HS-27A (cell line): Measurements from ENCODE around the gene PRRT1.
"Not testable (repeated sequence)": the region's sequence is repeated elsewhere in the genome, so short reads cannot be mapped to it uniquely, and the experiment has no call there.

ENCODE experiments used
- DNase-seq: peaks from one replicate; pipeline ENCODE4 v3.0.0-alpha.2; 2012; ENCODE audit warnings: low read depth, missing footprints

The PRRT1 gene

DNA sequence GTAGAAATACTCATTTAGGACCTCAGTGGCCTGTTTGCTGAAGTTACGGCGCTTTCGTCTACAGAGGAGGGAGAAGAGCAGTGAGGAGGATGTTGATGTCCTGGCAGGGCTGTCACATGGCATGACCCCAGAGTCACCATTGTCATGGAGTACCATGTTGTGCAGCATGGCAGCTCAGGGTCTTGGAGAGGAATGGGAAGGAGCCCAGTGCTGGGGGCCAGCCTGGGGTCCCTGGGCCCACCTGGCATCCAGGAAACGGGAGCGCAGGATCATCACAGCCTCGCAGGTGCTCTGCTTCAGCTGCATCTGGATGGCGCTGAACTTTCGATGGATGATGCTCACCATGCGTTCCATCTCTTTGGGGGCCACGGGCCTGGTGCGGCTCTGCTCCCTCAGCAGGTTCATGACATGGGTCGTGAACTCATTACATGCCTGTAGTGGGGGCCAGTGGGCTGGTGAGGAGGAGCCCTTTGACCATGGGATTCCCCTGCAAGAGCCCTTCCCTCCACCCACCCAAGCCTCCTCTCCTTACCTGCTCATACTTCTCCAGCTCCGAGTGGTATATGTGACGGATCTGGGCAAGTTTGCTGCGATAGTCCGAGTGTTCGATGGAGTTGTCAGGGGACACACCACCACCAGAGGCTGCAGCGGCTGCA, 36.1 kb upstream of the PRRT1 start:
- DNase-seq, result not testable (repeated sequence)

DNA sequence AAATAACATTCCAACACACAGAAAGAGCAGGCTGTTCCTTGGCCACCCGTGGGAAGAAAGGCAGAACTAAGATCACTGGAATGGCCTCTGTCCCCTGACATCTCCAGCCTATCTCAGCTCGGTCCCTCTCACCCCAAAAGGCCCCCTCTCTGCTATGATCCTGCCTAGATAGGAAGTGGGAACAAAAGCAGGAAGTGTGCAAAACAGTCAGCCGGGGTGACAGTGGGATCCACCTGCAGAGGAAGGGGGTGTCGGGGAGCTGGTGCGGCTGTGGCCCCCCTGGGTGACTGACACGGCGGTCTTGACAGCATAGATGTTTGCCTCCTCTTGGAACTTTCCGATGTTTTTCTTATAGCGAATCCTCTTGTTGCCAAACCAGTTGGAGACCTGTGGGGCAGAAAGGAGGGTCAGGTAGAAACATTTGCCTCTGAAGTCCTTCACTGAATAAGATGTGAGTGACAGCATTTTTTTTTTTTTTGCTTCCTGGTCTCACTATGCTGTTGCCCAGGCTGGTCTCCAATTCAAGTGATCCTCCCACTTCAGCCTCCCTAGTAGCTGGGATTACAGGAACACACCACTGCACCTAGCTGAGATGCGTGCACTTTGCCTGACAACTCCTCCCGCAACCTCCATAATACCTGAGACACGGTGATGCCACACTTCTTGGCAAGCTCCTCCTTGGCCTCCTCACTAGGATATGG, 35.4 kb upstream of the PRRT1 start:
- no peak for DNase-seq

DNA sequence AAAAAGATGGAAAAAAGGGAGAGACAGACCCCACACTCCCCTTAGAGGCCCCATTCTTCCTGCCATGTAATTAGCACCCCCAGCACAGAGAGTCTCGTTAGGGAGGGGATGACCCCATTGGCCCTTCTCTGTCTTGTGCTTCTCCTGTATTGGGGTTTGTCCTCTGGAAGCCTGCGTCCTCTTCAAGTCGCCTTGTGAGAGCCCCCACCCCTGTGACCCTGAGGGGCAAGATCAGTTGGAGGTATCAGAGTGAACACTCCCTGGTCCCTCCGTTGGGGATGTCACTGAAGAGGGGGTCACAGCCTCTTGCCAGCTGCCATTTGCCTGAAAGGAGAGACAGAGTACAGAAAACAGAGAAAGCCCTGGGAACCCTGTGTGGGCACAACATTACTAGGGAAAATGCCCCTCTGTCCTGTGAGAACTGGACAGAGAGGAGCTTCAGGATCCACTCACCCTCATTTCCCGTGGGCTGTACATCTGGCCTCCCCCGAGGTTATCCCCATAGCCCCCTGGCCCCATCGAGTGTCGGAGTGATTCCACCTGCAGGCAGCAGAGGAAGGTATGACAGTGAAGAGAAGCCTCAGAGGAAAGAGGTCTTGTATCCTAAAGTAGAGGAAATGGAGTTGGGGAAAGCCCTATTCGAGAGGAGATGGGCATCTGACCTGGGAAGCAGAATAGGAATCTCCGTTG, 34.6 kb upstream of the PRRT1 start:
- DNase-seq, result not testable (repeated sequence)

DNA sequence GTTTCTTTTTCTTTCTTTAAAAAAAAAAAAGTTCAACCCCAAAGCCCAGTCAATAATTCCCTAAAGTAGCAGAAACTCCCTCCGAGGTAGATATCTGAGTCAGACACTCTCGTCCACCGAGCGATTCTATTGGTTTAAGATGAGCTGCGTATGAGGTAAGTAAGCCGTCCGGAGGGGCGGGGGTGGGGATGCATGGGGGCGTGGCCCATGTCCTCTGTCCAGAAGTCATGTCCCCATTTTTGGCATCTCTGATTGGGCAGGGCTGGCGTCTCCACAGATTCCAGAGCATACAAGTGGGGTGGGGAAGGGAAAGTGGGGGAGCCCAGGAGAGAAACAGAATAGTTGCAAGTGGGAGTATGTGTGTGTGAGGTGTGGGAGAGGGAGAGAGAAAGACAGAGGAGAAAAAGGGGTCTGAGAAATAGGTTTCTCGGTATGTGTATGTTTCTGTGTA, 34.0 kb upstream of the PRRT1 start:
- DNase-seq, result not testable (repeated sequence)

DNA sequence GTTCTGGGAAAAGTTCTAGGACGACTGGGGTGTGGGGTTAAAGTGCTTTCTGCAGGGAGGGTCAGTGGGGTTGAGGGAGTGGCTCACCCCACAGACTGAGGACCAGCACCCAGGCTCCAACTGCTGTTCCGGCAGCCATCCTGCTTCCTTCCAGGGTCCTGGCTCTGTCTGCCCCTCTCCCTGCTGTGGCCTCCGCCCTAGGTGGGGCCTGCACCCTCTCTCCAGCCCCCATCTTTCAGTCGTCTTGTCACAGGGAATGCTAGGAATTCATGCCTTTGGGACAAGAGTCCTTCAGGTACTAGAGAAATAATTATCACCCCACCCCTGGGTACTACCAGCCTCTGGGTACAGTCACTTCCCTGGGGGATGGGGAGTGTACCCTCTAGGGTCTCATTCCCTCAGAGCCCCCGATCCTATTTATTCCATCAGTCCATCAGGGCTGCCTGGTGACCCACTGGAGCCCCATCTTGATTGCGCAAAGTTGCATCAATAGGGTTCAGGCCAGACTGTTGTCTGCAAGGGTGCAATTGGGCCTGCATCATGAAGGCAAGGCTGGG, 32.4 kb upstream of the PRRT1 start, which contains the start of gene AGER:
AGER (minus strand) TSS at position 170 of the 557 bp plus-strand sequence; CDS start at position 139, 31 bp downstream.
- DNase-seq, result no peak

DNA sequence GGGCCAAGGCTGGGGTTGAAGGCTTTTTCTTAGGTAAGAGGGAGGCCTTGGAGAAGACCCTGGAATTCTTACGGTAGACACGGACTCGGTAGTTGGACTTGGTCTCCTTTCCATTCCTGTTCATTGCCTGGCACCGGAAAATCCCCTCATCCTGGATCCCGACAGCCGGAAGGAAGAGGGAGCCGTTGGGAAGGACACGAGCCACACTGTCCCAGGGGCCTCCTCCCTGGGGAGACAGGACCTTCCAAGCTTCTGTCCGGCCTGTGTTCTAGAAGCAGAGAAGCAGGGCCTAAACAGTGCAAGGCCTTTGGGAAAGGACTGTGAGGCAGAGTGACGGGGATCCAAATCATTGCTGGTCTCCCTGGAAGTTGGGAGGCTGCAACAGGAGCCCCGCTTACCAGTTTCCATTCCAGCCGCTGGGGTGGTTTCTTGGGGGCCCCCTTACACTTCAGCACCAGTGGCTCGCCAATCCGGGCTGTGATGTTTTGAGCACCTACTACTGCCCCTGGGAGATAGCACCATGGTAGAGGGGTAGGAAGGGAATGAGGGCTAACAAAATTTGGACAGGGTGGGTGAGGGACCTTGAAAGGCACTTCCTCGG, 31.8 kb upstream of the PRRT1 start:
- no peak for DNase-seq

DNA sequence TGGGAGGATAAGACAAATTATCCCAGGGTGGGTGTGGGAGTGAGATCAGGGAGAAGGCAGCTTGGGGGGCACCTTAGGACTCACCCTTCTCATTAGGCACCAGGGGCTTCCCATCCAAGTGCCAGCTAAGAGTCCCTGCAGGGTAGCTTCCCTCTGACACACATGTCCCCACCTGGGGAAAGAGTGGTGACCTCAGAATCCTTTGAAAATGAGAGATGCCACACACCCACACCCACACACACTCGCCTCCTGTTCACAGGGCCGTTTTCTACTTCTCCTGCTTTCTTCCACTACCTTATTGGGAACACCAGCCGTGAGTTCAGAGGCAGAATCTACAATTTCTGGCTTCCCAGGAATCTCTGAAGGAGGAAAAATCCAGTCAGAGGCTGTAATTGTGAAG, 31.3 kb upstream of the PRRT1 start:
- no peak for DNase-seq

DNA sequence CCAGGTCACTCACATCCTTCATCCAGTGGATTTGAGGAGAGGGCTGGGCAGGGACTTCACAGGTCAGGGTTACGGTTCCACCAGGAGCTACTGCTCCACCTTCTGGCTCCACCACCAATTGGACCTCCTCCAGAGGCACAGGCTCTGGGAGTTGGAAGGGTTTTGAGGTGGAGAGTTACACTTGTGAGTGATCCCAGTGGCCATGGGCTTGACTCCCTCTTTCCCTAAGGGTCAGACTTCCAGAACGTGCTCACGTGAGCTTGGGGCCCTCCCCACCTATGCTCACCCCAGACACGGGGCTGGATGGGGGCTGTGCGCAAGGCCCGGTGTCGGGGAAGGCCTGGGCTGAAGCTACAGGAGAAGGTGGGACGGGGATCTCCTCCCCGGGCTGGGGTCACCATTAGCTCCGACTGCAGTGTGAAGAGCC, 30.8 kb upstream of the PRRT1 start:
- DNase-seq, result no peak

DNA sequence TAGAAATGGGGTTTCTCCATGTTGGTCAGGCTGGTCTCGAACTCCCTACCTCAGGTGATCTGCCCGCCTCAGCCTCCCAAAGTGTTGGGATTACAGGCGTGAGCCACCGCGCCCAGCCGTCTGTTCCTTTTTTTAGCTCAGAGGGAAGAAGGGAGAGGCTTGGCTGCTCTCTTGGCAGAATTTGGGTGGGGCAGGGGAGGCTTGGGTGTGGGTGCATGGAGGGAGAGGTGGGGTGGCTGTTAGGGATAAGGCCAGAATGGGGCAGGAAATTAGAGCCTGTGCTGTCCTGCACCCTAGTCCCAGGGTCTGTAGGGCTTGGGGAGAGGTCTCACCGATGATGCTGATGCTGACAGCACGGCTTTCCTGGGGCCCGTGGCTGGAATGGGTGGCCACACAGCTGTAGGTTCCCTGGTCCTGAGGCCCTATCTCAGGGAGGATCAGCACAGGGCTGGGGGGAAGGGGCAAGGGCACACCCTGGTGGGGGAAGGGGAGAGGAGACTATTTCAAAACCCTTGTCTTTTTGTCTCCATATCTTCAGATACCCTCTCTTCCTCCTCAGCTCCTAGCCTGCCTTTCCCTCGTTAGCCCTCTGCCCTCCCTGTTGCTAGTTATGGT, 30.3 kb upstream of the PRRT1 start:
- no peak for DNase-seq

DNA sequence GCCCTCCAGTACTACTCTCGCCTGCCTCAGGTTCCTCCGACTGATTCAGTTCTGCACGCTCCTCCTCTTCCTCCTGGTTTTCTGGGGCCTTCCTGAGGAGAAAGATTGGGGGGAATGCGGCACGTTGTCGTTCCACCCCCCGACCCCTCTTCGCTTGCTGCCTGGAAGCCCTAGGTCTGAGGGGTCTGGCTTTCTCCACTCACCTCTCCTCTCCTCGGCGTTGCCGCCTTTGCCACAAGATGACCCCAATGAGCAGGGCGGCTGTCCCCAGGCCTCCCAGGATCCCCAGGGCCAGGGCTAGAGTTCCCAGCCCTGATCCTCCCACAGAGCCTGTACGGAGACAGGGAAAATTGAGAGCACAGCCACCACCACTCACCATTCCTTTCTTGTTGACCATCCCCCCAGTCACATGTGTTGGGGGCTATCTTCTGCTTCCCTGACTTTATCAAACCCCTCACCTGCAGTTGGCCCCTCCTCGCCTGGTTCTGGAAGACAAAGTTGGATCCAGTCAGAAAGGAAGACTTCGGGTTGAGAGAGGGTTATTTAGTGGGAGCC, 29.5 kb upstream of the PRRT1 start:
- no peak for DNase-seq

DNA sequence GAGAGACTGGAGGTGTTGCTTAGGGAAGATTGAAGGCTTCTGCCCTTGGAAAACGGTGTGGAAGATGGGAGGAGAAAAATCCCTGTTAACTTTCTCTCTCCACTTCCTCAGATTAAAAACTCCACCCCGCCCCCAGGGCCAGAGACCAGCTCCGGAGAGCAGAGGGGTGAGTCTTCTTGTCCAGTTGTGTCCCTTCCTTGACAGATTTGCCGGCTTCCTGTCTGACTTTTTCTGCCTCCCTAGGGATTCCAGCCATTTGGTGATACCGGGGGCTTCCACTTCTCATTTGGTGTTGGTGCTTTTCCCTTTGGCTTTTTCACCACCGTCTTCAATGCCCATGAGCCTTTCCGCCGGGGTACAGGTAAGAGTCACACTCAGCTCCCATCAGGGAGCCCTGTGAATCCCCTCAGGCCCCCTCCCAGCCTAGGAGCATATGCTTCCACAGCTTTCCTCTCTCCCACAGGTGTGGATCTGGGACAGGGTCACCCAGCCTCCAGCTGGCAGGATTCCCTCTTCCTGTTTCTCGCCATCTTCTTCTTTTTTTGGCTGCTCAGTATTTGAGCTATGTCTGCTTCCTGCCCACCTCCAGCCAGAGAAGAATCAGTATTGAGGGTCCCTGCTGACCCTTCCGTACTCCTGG, 28.1 kb upstream of the PRRT1 start:
- no peak for DNase-seq

DNA sequence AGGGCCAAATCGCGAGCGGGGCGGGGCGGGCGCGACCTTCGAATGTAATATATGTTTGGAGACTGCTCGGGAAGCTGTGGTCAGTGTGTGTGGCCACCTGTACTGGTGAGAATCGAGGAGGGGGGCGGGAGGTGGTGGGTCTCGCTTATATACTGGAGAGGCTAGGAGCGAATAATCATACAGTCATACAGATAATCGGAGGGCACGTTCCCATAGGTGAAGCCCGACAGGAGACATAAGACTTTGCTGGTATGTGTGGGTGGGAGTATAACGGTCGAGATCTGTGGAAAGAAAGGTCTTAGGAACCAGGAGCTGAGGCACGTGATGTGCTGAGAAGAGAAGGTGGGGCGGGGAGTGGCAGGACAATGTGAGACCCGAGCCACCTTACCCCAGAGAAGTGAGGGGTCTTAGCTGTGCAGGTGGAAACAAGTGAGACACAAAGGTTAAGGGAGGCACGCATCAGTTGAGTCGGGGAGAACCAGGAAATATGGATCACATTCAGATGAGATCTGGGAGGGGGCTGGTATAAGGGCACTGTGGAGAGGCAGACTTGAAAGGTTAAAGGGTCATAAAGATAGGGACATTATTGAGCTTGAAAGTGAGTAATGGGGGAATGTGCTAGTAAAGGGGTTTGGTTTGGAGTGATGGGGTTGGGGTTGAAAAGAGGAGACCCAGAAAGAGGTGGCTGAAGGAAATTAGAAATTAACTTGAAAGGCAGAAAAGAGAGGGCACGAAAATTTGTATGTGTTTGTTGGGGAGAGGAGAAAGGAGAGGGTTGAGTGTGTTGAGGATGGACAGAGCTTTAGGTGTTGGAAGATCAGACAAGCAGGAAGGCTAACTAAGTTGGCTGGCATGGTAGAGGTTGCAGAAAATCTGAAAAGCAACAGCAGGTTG, 27.1 kb upstream of the PRRT1 start:
- no peak for DNase-seq

DNA sequence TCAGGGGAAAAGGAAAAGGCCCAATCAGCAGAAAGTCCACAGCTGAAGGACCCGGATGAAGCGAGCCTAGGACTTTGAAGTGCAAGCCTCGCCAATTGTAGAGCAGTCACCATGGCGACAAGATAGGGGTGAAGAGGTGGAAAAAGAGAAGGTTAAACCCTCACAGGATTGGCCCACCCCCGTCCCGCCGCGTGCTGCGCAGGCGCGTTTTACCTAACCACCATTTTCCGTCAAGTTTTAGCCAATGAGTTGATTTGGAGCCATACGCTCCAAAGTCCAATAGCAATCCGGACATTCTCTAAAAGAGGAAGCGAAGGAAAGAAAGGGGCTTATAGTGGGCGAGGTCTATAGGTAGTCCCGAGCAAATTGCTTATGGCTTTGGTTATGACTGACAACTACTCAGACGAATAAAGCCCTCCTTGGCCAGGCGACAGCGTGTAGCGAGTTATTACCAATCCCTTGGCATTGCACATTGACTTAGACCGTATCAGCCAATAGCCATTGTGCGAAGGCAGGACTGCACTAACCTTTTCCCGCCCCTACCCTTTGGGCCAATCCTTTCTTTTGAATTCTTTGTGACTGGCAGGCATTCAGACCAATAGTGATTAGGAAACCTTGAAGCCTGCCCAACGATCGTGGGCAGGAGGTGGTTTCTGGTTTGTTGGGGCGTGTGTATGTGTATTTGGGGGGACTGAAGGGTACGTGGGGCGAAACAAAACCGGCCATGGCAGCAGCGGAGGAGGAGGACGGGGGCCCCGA, 26.2 kb upstream of the PRRT1 start, which contains the start of gene RNF5:
RNF5 (plus strand) TSS at position 618 of the 759 bp plus-strand sequence; CDS start at position 725, 107 bp downstream.
- peak; percentile 100 for DNase-seq

DNA sequence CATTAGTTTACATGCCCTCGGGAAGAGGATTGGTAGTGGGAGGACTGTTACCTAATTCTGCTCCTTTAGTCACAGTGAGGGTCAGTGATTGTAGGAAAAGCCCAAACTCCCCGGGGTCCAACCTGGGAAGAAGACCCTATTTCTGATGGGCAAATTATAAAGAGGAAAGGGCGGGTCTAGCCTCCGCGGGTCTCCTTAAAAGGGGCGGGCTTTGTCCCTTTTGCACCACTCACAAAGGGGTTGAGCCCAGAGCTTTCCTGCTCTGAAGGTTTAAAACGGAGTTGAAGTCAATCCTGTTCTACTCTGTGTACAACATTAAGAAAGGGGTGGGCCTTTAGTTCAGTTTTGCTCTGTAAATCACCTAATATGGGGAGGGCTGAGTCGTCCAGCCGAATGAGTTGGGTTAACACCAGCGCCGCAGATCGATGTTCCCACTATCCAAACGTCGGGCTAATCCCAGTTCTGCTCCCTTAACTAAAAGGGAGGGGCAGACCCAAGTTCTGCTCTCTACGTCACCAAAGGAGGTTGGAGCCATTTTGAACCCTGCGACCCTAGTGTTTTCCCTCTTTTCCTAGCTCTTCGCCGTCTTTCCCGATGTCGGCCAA, 25.5 kb upstream of the PRRT1 start:
- no peak for DNase-seq

DNA sequence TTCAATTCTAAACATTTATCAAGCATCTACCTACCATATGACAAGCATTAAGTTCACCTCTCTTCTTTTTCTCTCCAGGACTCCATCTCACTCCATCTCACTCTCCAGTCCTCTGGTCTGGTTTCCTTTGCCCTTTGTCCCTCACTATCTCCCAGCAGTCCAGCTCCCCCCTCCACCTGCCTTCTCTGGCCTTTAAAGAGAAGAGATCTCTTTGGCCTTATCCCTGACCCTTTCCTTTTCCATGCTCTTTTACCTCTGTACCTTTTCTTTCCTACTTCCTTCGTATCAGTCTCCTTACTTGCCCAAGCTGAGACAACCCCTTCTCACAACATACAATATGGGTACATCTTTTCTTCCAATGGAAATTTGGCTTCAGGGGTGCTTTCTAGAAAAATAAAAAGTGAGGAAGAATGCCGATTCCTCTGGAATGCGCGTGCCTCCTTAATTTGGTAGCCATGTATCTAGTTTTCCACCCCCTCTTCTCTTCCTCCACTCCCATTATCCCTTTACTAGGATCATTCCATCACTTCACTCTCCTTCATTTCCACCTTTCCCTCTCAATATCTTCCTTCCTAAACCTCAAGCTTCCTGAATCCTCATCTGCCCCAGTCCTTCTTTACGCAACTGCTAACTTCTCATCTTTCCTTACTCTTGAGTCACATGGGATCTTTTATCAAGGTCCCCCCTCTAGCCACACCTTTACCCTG, 24.9 kb upstream of the PRRT1 start:
- DNase-seq, result no peak

DNA sequence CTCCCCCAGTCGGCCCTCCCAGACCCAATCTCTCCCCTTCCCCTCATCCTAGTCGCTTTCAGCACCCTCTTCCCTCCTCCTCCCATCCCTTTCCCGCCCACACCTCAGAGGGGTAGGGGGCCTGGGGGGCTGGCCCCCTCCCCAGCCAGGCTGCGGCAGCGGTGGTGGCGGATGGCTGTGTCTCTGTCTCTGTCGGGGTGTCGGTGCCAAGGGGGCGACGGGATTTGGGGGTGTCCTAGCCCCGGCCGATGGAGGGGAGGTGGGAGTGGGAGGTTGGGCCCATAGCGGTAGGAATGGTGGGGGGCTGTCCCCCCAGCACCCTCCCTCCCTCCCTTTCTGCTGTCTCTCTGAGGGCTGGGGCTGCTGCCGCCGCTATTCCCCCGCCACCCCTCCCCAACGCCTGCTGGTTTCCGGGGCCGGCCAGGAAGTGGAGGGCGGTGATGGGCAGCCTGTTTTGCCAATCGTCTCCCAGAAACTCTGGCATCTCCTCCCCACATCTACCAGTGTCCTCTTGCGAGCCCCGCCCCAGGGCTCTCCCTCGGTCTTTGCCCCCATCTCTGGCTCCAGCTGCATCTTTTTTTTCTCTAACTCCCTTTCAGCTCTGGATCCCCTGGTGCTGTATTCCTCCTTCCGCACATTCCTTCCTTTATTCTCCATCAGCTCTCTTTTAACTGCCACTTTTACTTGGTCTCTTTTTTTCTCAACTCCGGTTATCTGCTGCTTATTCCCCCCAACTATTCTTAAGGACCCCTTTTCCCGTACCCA, 24.2 kb upstream of the PRRT1 start, which contains the start of gene AGPAT1:
AGPAT1 (minus strand) TSS at position 374 of the 765 bp plus-strand sequence. CDS start 4,588 bp downstream, outside the sequence.
- DNase-seq, result peak; percentile 94

DNA sequence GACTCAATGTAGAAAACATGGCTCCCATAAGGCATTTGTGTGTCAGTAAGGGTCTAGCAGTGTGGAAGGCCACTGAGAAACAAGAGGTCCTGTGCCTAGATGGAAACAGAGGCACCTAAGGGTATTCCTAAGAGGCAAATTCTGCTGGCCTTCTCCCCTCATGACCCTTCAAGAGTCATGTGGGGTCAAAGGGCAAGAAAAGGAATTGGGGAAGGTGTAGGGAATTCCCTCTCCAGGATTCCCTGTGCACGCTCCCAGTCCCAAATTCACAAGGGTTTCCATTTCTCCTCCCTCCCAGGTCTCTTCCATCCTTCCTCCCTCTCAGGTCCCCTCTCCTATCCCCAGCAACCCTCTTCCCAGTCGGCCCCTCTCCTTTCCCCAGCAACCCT, 23.6 kb upstream of the PRRT1 start:
- DNase-seq, result no peak
